M059J (cell line): Measurements from ENCODE around the gene NPAS4. TPM values are rescaled to one million over a fixed set of nuclear protein-coding genes. Genes with fewer than 3 reads are reported as not detected.

Source experiments
- total RNA-seq: library from RNA; depleted of rRNA; stranded (reverse); fragments of >200 nt; shearing (Covaris generic); gene quantifications from 2 replicates; pipeline ENCODE4 v1.2.3, GENCODE V29; 2014; rRNA removed

NPAS4 gene
- total RNA-seq, 1 experiment from 2014 or later = not detected

Other genes starting within 250 kb of the NPAS4 start
- gene KLC2, start 163.3 kb upstream of the NPAS4 start, total RNA-seq = 15.1 and 17.6 TPM in 2 replicates
- 189 and 209 TPM in 2 replicates for gene RAB1B, start 152.4 kb upstream of the NPAS4 start, total RNA-seq
- gene CNIH2, start 142.9 kb upstream of the NPAS4 start, total RNA-seq = 2.0 and 3.4 TPM in 2 replicates
- gene YIF1A, start 131.9 kb upstream of the NPAS4 start, total RNA-seq = 197 and 221 TPM in 2 replicates
- not detected in 2 replicates for gene TMEM151A, start 129.1 kb upstream of the NPAS4 start, total RNA-seq
- not detected in 2 replicates for gene CD248, start 104.0 kb upstream of the NPAS4 start, total RNA-seq
- gene RIN1, start 84.6 kb upstream of the NPAS4 start, total RNA-seq = 13.5 and 19.6 TPM in 2 replicates
- 80.9 and 93.6 TPM in 2 replicates for gene BRMS1, start 75.9 kb upstream of the NPAS4 start, total RNA-seq
- 33.0 and 40.3 TPM in 2 replicates for gene B4GAT1, start 73.4 kb upstream of the NPAS4 start, total RNA-seq
- gene SLC29A2, start 49.3 kb upstream of the NPAS4 start, total RNA-seq = 1.6 and 6.1 TPM in 2 replicates
- gene MRPL11, start 17.8 kb downstream of the NPAS4 start, total RNA-seq = 57.9 and 80.2 TPM in 2 replicates
- gene PELI3, start 45.9 kb downstream of the NPAS4 start, total RNA-seq = 8.7 and 11.9 TPM in 2 replicates
- gene DPP3, start 59.4 kb downstream of the NPAS4 start, total RNA-seq = 60.3 and 106 TPM in 2 replicates
- gene BBS1, start 89.6 kb downstream of the NPAS4 start, total RNA-seq = 24.6 and 34.3 TPM in 2 replicates
- gene ZDHHC24, start 125.0 kb downstream of the NPAS4 start, total RNA-seq = 28.2 and 36.2 TPM in 2 replicates
- not detected in 2 replicates for gene ACTN3, start 125.9 kb downstream of the NPAS4 start, total RNA-seq
- 22.9 and 28.4 TPM in 2 replicates for gene CTSF, start 147.6 kb downstream of the NPAS4 start, total RNA-seq
- gene CCDC87, start 172.0 kb downstream of the NPAS4 start, total RNA-seq = 0.17 TPM in 1 of 2 replicates, not detected in the other
- gene CCS, start 172.2 kb downstream of the NPAS4 start, total RNA-seq = 19.4 and 20.0 TPM in 2 replicates
- 29.6 and 53.4 TPM in 2 replicates for gene RBM14, start 195.6 kb downstream of the NPAS4 start, total RNA-seq
- gene RBM4, start 217.7 kb downstream of the NPAS4 start, total RNA-seq = 93.6 and 126 TPM in 2 replicates